LNCAP (cell line): ENCODE results near the gene HES6.

Source experiments
- TF ChIP-seq, protein P1 (sequence below): fragments of 450-650 bp; IDR thresholded peaks from 2 replicates; pipeline ENCODE4 v1.5.1; 2017; ENCODE audit warnings: mild to moderate bottlenecking

The HES6 gene

GRCh38 chr2:238244151-238244550 lies 4.3 kb upstream of the HES6 start:
- TF ChIP-seq, protein P1, sequence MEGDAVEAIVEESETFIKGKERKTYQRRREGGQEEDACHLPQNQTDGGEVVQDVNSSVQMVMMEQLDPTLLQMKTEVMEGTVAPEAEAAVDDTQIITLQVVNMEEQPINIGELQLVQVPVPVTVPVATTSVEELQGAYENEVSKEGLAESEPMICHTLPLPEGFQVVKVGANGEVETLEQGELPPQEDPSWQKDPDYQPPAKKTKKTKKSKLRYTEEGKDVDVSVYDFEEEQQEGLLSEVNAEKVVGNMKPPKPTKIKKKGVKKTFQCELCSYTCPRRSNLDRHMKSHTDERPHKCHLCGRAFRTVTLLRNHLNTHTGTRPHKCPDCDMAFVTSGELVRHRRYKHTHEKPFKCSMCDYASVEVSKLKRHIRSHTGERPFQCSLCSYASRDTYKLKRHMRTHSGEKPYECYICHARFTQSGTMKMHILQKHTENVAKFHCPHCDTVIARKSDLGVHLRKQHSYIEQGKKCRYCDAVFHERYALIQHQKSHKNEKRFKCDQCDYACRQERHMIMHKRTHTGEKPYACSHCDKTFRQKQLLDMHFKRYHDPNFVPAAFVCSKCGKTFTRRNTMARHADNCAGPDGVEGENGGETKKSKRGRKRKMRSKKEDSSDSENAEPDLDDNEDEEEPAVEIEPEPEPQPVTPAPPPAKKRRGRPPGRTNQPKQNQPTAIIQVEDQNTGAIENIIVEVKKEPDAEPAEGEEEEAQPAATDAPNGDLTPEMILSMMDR: no peak

DNA sequence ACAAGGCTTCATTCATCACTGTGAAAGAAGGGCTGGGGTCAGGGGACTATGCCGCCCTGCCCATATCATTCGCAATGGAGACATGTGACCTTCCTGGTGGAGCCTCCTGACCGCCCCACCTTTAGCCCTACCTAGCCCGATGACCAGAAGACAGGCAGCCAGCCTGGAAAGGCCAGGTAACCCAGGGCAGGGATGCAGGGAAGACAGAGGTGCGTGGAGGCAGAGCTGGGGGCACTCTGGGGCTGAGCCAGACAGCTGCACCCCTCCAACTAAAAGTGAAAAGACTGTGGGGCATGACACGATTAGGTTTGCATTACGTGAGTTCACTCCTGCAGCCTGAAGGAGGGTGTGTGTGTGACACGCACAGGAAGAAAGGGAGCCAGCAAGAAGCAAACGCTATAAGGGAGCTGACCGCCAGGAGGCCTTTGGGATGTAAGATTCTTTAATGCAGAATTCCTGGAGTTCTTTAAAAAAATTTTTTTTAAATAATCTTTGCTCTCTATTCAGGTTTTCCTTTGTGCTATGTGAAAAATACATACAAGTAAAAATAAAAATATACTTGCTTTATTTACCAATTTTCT lies 3.7 kb upstream of the HES6 start:
- TF ChIP-seq, protein P1: peak; percentile 41; the same call in 1 of the 2 replicates

- TF ChIP-seq, protein P1: no peak
Observed at GRCh38 chr2:238242731-238243495, 3.1 kb upstream of the HES6 start.

GRCh38 chr2:238241970-238242369 lies 2.1 kb upstream of the HES6 start:
- TF ChIP-seq, protein P1: no peak

- TF ChIP-seq, protein P1: no peak
Observed at GRCh38 chr2:238240757-238241711, 1.2 kb upstream of the HES6 start.

DNA sequence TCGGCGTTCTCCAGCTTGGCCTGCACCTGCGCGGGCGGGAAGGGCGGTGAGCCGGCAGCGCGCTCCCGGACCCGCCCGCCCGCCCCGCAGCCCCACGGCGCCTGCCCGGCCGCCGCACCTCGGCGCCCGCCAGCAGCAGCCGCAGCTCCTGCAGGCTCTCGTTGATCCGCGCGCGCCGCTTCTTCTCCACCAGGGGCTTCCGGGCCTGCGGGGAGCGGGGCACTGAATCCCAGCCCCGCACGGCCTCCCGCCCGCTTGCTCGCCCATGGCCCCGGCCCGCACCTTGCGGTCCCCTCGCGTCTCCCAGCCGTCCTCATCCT lies 335 bp downstream of the HES6 start:
- TF ChIP-seq, protein P1: no peak

DNA sequence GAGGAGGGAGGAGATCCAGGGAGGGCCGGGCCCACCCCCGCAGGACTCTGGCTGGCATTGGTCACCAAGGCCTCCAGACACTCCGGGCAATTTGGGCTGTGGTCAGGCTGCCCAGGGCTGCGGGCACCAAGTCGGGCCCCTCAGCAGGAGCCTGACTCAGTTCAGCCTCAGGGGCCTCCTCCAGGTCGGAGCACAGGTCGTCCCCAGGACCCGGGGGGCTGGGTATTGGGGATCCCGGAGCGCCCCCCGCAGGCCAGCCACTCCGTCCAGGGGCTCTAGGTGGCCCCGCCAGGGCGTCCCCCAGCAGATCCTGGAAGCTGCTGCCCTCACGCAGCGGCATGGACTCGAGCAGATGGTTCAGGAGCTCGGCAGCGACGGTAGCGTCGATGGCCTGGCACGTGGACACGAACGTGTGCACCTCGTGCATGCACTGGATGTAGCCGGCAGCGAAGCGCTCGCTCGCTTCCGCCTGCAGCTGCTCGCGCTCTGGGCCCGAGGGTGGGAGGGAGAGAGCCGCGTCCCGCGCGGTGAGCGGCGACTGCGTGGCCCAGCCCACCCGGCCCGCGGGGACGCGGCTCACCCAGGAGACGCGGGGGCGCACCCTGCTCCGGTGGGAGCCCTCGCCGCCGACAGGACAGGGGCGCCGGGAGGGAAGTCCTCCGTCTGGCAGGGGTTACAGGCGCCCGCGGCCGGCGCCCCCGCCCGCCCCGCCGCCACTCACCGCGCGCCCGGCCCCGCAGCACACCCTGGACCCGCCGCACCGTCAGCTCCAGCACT lies 884 bp downstream of the HES6 start:
- TF ChIP-seq, protein P1: no peak
